ENCODE results near the gene GABRA6. TPM values are rescaled to one million over a fixed set of nuclear protein-coding genes. Genes with fewer than 3 reads are reported as not detected.

Gene GABRA6
- total RNA-seq, 4 donors from 2014 or later = not detected

DNA sequence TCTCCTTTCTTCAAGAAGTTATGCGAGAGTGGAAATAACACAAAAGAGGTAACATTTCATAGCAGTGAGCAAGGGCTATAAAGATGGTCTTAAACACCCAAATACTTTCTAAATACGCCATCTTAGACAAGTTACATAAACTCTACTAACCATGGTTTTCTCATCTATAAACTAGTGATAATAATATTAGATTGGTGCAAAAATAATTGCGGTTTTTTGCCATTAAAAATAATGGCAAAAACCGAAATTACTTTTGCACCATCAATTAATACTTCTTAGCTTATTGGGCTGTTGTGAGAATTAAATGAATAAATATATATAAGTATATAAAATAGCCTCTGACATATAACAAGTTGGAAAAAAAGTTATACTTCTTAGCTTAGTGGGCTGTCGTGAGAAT lies 23.7 kb downstream of the GABRA6 start:
- intact Hi-C loops (cut with DNase I; ENCODE audit: low total_unique reads) = no loop called here
- no peaks in the 10 kb centered on the region for H3K36me3 ChIP-seq

DNA sequence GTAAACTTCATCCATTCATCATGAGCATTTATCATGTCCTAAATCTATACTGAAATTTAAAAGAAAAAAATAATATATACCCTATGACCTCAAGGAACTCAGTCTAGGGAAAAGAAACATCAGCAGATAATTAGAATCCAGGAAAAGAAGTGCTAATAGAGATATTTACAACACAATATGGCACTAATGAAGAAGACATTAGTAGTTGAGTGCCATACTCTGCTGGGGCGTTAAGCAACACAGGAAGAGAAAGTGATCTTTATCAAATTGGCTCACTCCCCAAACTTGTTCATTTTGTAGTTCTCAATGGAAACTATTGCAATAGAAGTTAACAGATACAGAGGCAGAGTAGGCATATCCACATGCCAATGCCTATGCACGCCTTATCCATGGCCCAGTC lies 27.5 kb downstream of the GABRA6 start:
- no peak for TF ChIP-seq POLR2A (IDR thresholded peaks at IDR 0.05)
- TF ChIP-seq, protein P1, sequence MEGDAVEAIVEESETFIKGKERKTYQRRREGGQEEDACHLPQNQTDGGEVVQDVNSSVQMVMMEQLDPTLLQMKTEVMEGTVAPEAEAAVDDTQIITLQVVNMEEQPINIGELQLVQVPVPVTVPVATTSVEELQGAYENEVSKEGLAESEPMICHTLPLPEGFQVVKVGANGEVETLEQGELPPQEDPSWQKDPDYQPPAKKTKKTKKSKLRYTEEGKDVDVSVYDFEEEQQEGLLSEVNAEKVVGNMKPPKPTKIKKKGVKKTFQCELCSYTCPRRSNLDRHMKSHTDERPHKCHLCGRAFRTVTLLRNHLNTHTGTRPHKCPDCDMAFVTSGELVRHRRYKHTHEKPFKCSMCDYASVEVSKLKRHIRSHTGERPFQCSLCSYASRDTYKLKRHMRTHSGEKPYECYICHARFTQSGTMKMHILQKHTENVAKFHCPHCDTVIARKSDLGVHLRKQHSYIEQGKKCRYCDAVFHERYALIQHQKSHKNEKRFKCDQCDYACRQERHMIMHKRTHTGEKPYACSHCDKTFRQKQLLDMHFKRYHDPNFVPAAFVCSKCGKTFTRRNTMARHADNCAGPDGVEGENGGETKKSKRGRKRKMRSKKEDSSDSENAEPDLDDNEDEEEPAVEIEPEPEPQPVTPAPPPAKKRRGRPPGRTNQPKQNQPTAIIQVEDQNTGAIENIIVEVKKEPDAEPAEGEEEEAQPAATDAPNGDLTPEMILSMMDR (IDR thresholded peaks at IDR 0.05) = no peak
- Histone ChIP-seq H3K4me1 (no peaks in the 10 kb centered on the region), H3K36me3 (no peaks in the 10 kb centered on the region), H3K27me3 (no peaks in the 10 kb centered on the region), H3K27ac (no peak overlapping the region), H3K4me3 (no peak overlapping the region), H3K9me3 (no peaks in the 10 kb centered on the region)
- DNase-seq = no peak
- intact Hi-C loops (cut with DNase I; ENCODE audit: low total_unique reads) = no loop called here

More for the DNA sequence above, 23.7 kb downstream of the GABRA6 start:
- DNase-seq = no peak
- H3K4me1 ChIP-seq = no peaks in the 10 kb centered on the region
- no peak overlapping the region for H3K27ac ChIP-seq
- H3K9me3 ChIP-seq = no peaks in the 10 kb centered on the region
- no peaks in the 10 kb centered on the region for H3K27me3 ChIP-seq
- TF ChIP-seq, protein P1 (IDR thresholded peaks at IDR 0.05) = no peak
- TF ChIP-seq POLR2A (IDR thresholded peaks at IDR 0.05) = no peak
- H3K4me3 ChIP-seq = no peak overlapping the region

DNA sequence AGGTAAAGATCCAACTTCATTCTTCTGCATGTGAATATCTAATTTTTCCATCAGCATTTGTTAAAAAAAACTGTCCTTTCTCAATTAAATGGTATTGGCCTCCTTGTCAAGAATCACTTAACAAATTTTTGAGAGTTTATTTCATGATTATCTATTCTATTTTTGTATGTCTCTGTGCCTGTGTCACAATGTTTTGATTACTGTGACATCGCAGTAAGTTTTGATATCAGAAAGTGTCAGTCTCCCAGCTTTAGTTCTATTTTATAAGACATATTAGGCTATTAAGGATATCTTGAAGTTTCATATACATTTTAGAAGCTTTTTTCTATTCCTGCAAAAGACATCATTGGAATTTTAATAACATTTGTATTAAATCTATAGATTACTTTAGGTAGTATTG lies 33.6 kb downstream of the GABRA6 start:
- Histone ChIP-seq H3K36me3 (no peaks in the 10 kb centered on the region), H3K27me3 (no peaks in the 10 kb centered on the region), H3K27ac (no peak overlapping the region), H3K9me3 (no peaks in the 10 kb centered on the region), H3K4me1 (no peaks in the 10 kb centered on the region), H3K4me3 (no peak overlapping the region)
- TF ChIP-seq, protein P1 (IDR thresholded peaks at IDR 0.05) = no peak
- no peak for TF ChIP-seq POLR2A (IDR thresholded peaks at IDR 0.05)
- intact Hi-C loops (cut with DNase I; ENCODE audit: low total_unique reads) = no loop called here
- DNase-seq = no peak

DNA sequence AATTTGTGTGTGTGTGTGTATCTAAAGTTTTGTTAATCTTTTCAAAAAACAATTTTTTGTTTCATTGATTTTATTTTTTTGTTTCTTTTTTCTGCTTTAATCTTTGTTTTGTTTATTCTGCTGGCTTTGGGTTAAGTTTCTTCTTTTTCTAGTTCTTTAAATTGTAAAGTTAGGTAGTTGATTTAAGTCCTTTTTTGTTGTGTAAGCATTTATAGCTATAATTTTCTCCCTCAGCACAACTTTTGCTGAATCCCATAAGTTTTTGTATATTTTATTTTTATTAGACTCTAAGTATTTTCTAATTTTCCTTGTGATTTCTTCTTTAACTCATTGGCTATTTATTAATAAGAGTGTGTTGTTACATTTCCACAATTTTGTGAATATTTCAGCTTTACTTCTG lies 34.9 kb downstream of the GABRA6 start:
- H3K36me3 ChIP-seq = no peaks in the 10 kb centered on the region
- no peaks in the 10 kb centered on the region for H3K4me1 ChIP-seq
- DNase-seq = no peak
- H3K9me3 ChIP-seq = no peaks in the 10 kb centered on the region
- TF ChIP-seq, protein P1 (IDR thresholded peaks at IDR 0.05) = no peak
- TF ChIP-seq POLR2A (IDR thresholded peaks at IDR 0.05) = no peak
- no peak overlapping the region for H3K4me3 ChIP-seq
- intact Hi-C loops (cut with DNase I; ENCODE audit: low total_unique reads) = no loop called here
- H3K27me3 ChIP-seq = no peaks in the 10 kb centered on the region
- no peak overlapping the region for H3K27ac ChIP-seq

DNA sequence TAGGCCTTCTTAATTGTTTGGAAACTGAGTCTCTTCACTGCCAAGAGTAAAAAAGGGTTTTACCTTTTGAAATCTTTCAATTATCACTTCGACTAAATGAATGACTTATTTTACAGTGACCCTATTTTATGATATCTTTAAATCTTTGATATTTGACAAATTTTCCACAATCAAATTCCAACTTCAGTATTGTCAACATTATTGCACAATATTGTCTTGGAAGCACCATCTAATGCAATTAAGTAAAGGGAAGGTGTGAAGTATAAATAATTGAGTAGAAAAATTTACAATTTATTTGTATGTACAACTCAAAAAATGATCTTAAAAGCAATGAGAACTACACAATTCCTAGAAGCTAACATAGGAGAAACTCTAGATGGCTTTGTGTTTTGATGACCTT lies 49.2 kb downstream of the GABRA6 start:
- DNase-seq = no peak
- H3K27me3 ChIP-seq = no peaks in the 10 kb centered on the region
- intact Hi-C loops (cut with DNase I; ENCODE audit: low total_unique reads) = no loop called here
- H3K4me1 ChIP-seq = no peaks in the 10 kb centered on the region
- H3K36me3 ChIP-seq = no peaks in the 10 kb centered on the region
- no peak overlapping the region for H3K4me3 ChIP-seq
- H3K27ac ChIP-seq = no peak overlapping the region
- no peaks in the 10 kb centered on the region for H3K9me3 ChIP-seq
- no peak for TF ChIP-seq POLR2A (IDR thresholded peaks at IDR 0.05)
- TF ChIP-seq, protein P1 (IDR thresholded peaks at IDR 0.05) = no peak
